Anterior cingulate cortex (tissue), 58 donors: ENCODE results near the gene RGS3.

Source experiments
- DNase-seq, 58 donors: peaks; one replicate each; lab custom pipeline; 2025; lab: John Stamatoyannopoulos, UW

RGS3 gene

DNA sequence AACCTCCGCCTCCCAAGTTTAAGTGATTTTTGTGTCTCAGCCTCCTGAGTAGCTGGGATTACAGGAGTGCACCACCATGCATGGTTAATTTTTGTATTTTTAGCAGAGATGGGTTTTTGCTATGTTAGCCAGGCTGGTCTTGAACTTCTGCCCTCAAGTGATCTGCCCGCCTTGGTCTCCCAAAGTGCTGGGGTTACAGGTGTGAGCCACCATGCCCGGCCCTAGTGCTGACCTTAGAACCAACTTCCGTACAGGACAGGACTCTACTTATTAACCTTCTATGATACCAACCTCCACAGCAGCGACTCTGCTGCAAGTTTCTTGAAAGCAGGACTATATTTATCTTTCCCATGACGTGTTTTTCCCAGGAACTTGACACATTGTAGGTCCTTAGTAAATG, 176.9 kb downstream of the RGS3 start:
- DNase-seq, result no peak

DNA sequence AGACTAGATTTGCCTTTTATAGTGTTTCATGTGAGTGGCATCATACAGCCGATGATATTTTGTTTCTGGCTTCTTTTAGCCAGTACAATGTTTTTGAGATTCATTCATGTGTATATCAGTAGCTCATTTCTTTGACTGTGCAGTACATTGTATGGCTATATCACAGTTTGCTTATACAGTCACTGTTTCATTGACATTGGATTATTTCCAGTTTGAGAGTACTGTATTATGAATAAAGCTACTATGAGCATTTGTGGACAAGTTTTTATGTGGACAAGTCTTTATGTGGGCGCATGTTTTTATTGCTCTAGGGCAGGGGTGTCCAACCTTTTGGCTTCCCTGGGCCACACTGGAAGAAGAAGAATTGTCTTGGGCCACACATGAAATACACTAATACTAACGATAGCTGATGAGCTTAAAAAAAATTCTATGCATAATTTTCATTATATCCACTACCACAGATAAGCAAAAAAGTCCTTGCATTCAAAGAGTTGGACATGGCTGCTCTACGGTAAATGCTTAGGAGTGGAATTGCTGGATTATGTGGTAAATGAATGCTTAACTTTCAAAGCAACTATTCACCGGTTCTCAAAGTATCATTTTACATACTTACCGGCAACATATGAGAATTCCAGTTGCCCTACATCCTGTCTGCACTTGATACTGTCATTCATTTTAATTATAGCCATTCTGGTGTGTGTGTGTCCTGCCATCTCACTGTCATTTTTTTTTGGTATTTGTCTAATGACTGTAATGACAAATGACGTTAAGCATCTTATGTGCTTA, 177.8 kb downstream of the RGS3 start:
- no peak for DNase-seq

DNA sequence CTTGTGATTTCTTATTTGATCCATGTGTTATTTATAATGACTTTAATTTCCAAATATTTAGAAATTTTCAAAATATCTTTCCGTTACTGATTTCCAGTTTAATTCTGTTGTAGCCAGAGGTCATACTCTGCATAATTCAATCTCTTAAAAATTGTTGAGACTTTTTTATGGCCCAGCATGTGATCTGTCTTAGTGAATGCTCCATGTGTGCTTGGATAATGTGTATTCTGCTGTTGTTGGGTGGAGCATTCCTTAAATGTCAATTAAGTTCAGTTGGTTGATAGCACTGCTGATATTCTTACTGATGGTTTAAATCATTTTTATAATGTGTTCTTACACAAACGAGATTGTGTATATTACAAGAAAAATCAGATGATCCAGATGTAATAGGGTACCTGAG, 180.8 kb downstream of the RGS3 start:
- DNase-seq, result no peak

DNA sequence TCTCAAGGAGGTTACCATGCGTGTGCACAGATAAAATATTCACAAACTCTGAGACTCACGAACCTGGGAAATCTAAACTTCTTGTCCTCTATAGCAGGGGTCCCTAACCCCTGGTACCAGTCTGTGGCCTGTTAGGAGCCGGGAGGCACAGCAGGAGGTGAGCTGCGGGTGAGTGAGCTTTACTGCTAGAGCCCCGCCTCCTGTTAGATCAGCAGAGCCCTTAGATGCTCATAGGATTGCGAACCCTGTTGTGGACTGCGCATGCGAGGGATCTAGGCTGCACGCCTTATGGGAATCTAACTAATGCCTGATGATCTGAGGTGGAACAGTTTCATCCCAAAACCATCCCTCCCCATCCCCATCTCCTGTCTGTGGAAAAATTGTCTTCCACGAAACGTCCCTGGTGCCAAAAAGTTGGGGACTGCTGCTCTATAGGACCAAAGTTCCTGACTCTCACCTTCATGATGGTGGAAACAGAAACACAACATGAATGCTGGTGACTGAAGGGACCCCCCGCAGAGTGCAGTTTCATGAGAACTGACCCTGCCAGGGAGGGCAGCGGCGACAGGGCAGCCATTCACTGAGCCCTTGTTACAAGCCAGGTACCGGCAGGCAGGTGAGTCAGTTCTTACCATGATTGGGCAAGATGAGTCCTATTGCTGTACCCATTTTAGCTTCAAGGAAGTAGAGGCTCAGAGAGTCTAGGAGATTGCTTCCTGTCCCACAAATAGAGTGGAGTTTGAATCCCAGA, 181.9 kb downstream of the RGS3 start:
- no peak for DNase-seq

DNA sequence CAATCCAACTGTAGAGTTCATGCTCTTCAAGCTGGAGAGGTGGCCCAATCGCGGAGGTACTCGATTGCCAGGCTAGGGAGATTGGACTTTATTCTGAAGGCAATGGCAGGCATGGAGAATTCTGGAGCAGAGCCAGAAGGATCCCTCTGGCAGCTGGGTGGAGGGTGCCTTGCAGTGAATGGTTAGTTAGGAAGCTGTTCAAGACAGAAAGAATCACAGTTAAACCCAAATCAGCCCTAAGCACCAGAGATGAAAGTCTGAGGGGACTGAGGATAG, 182.4 kb downstream of the RGS3 start:
- DNase-seq, result no peak

DNA sequence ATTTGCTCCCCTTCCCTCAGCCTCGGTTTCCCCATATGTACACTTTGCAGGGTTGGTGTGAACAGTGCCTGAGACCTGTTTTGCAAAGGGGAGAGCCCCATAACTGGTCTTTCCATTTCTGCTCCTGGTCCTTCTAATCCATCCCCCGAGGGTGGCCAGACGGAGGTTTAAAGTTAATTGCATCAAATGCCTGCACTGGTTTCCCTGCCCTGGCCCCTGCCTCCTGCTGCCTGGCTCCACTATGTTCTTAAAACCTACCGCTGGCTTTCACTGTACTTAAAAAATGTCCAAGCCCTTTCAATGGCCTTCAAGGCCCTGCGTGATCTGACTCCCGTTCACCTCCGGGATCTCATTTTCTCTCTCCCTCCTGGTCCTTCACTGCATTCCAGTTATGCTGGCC, 183.0 kb downstream of the RGS3 start:
- no peak for DNase-seq
